Heart left ventricle (tissue), 16 donors: ENCODE data around the gene FAT1. TPM values are rescaled to one million over a fixed set of nuclear protein-coding genes. Genes with fewer than 3 reads are reported as not detected.

Experiments used
- ATAC-seq, 4 donors: fragments of 200-7000 bp; cut with Tn5 transposase; one replicate each; pipeline ENCODE4 v1.9.1; 2020 to 2022; ENCODE audit warnings: moderate library complexity in 4 of 4, mild to moderate bottlenecking in 3 of 4, moderate number of reproducible peaks in 1 of 4
- DNase-seq, 5 donors: peaks; one replicate each; pipeline ENCODE4 v3.0.0-alpha.2; 2020
- H3K27ac ChIP-seq, 12 donors: fragments of 200-600 bp; sonication (generic) in 4 of 12; one replicate each; pipeline versions ENCODE4 v1.5.0 to v1.8.0; 2016 to 2022; ENCODE audit warnings: mild to moderate bottlenecking in 2 of 12
- H3K27me3 ChIP-seq, 9 donors: fragments of 200-600 bp; sonication (generic) in 2 of 9; one replicate each; pipeline versions ENCODE4 v1.5.1 to v1.8.0; 2016 to 2022; ENCODE audit warnings: mild to moderate bottlenecking in 3 of 9
- H3K36me3 ChIP-seq, 9 donors: fragments of 200-600 bp; sonication (generic) in 2 of 9; one replicate each; pipeline versions ENCODE4 v1.5.0 to v1.8.0; 2018 to 2022; ENCODE audit warnings: mild to moderate bottlenecking in 2 of 9
- H3K4me1 ChIP-seq, 12 donors: fragments of 200-600 bp; sonication (generic) in 4 of 12; one replicate each; pipeline versions ENCODE4 v1.5.0 to v1.8.0; 2016 to 2022; ENCODE audit warnings: mild to moderate bottlenecking in 3 of 12
- H3K4me3 ChIP-seq, 12 donors: fragments of 200-600 bp; sonication (generic) in 4 of 12; one replicate each; pipeline versions ENCODE4 v1.5.0 to v1.8.0; 2017 to 2022; ENCODE audit warnings: mild to moderate bottlenecking in 9 of 12, moderate library complexity in 4 of 12
- H3K9me3 ChIP-seq, 12 donors: fragments of 200-600 bp; sonication (generic) in 4 of 12; one replicate each; pipeline versions ENCODE4 v1.5.0 to v1.8.0; 2016 to 2022; ENCODE audit warnings: mild to moderate bottlenecking in 1 of 12
- POLR2A ChIP-seq, 2 donors: fragments of 450-650 bp; IDR thresholded peaks; one replicate each; pipeline ENCODE4 v1.6.1; 2017; ENCODE audit warnings: antibody characterized with exemption in 2 of 2, mild to moderate bottlenecking in 2 of 2, moderate library complexity in 2 of 2
- WGBS, 4 donors: extraction: QIAGEN DNeasy Blood & Tissue Kit in 2 of 4; methylation state at CpG; one replicate each; pipeline versions ENCODE4 v1.1.5 to v1.1.7; 2013 to 2018; 5-methylcytosine and 5-hydroxymethylcytosine counted together
- intact Hi-C, 10 donors: fragments of 100-400 bp; cut with DNase I; formaldehyde crosslinking; loops; one replicate each; pipeline versions ENCODE4 v1.11.1 to v1.14.2; 2022
- polyA plus RNA-seq, 2 donors: library from polyadenylated mRNA; stranded (reverse); fragments of 200-250 nt; gene quantifications; one replicate each; pipeline ENCODE4 v1.2.3, GENCODE V29; 2013
- total RNA-seq, 9 donors: library from RNA; depleted of rRNA in 2 of 9; stranded (reverse); fragments of >200 nt in 2 of 9; fragmentation: NEBNext Ultra II Directional in 3 of 9; extraction: Animal tissue kit (Norgen Biotek cat#: 25700) in 3 of 9; gene quantifications; one replicate each; pipeline versions ENCODE4 v1.1.0 to v1.2.4, GENCODE V29; 2016 to 2023
- TF ChIP-seq, protein P1 (sequence below), 12 donors: fragments of 200-600 bp; sonication (generic) in 4 of 12; IDR thresholded peaks; one replicate each; pipeline versions ENCODE4 v1.5.0 to v1.8.0; 2018 to 2022; ENCODE audit warnings: antibody characterized with exemption in 12 of 12, mild to moderate bottlenecking in 5 of 12
- donor health status: ischemic (EF 13 %, LVEDD 7.1; RV severe dilation, severe dysfunction).
- donor health status: healthy with polysubstance abuse.
- donor health status: DM: no; HTN: yes; CAD: no.
- donor health status: DM: no; HTN: no; CAD: no.
- donor health status: ischemic (EF 25% LVEDD 6.9; RV normal size, moderate dysfunction).
- donor health status: ischemic (EF 25% LVEDD 5.7; RV mildly dilated, moderate dysfunction).
- donor health status: healthy.
- donor health status: DM: yes; HTN: yes; CAD: no.
- donor health status: ischemic (EF 35%, LVEDD 5.7; RV mildly dilated, moderate dysfunction).
- donor health status: nonischemic (EF 11% LVEDD 7.7; RV severe dilation, severe dysfunction).
- donor health status: DM: yes; HTN: yes; CAD: no.
- donor health status: PGD.
- donor health status: ischemic (EF 29% LVEDD 5.4; RV normal size, mild dysfunction).
- donor health status: nonischemic (EF 23%, LVEDD 6.1; RV moderate dilation, normal function).

FAT1 gene
- total and polyA plus RNA-seq, 11 donors, result 15.2 to 151 (median 65.9) TPM

DNA sequence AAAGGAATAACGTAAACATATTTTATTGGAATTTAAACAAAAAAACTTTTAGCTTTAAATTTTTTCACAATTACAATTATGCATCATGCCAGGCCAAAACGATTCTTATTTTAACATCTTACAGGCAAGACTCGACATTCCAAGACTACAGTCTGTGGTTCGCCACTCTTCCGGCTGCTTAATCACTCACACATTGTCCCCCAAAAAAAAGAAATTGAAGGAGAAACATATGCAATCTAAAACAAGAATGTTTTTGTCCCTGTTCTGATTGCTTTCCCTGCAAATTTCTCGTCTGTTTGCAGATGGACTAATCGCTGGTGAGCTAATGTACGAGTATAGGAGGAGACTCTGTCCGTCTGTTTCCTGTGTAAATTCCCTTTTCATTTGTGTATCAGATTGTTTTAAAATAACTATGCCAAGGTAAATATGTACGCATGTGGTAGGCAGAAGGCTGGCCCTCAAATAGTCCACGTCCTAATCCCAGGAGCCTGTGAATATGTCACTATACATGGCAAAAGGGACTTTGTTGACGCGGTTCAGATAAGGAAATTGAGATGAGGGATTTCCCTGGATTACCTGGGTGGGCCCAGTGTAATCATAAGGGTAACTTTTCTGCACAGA, 130.6 kb downstream of the FAT1 start:
- intact Hi-C loops, result no loop called here
- no peak for TF ChIP-seq POLR2A (IDR thresholded peaks at IDR 0.05)
- TF ChIP-seq, protein P1, sequence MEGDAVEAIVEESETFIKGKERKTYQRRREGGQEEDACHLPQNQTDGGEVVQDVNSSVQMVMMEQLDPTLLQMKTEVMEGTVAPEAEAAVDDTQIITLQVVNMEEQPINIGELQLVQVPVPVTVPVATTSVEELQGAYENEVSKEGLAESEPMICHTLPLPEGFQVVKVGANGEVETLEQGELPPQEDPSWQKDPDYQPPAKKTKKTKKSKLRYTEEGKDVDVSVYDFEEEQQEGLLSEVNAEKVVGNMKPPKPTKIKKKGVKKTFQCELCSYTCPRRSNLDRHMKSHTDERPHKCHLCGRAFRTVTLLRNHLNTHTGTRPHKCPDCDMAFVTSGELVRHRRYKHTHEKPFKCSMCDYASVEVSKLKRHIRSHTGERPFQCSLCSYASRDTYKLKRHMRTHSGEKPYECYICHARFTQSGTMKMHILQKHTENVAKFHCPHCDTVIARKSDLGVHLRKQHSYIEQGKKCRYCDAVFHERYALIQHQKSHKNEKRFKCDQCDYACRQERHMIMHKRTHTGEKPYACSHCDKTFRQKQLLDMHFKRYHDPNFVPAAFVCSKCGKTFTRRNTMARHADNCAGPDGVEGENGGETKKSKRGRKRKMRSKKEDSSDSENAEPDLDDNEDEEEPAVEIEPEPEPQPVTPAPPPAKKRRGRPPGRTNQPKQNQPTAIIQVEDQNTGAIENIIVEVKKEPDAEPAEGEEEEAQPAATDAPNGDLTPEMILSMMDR (IDR thresholded peaks at IDR 0.05), result no peak
- Histone ChIP-seq H3K4me1 (no peaks in the 10 kb centered on the region), H3K9me3 (no peaks in the 10 kb centered on the region), H3K36me3 (peaks cover 0 to 91% (median 42%) of the 10 kb centered on the region in 9 donors), H3K27me3 (no peaks in the 10 kb centered on the region), H3K27ac (no peak overlapping the region), H3K4me3 (no peak overlapping the region)
- whole genome bisulfite sequencing, 4 donors, result 75 to 84% (median 83%) methylated on average over 13 of the region's 13 CpGs
- ATAC-seq, result no peak
- DNase-seq, result no peak

DNA sequence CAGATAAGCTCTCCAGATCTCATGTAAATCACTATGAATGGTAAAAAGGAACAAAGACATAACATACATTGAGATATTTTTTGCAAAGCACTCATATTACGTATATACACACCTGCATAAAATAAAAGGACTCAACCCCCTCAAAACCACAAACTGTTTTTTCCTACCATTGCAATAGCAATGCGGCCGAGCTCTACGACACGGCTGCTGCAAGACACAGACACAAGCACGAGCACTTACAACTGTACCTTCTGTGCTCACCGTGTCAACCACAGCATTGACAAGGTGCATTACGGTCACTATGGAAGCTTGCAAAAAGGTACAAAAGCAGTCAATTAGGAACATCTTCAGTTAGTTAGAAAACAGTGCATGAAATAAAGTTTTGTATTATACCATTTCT, 131.2 kb downstream of the FAT1 start:
- intact Hi-C loops, result no loop called here
- H3K27ac ChIP-seq, result no peak overlapping the region
- H3K27me3 ChIP-seq, result no peaks in the 10 kb centered on the region
- H3K9me3 ChIP-seq, result no peaks in the 10 kb centered on the region
- WGBS, 4 donors, result 89 to 94% (median 93%) methylated on average over 8 of the region's 8 CpGs
- no peak overlapping the region for H3K4me3 ChIP-seq
- DNase-seq (no peak), ATAC-seq (no peak)
- H3K36me3 ChIP-seq, result peaks cover 0 to 90% (median 42%) of the 10 kb centered on the region in 9 donors
- H3K4me1 ChIP-seq, result no peaks in the 10 kb centered on the region
- TF ChIP-seq, protein P1 (IDR thresholded peaks at IDR 0.05), result no peak
- TF ChIP-seq POLR2A (IDR thresholded peaks at IDR 0.05), result no peak

DNA sequence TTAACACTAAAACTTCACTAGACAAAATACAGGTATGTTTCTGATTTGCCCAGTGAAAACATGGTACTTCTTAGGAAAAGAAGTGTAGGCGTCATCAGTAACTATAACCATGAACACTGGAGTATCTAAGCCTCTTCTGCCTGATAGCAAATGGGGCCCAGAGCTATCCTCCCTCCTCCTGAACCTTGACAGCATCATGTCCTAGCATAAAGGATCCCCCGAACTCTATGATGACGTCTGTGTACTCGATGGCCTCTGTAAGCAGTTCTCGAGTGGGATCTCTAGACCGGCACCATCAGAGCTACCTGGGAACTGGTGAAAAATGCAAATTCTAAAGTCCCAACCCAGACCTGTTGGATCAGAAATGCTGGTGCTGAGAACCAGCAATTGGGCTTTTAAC, 132.0 kb downstream of the FAT1 start:
- no peak overlapping the region for H3K4me3 ChIP-seq
- peaks cover 0 to 3% (median 0%) of the 10 kb centered on the region in 12 donors for H3K4me1 ChIP-seq
- WGBS, 4 donors, result 83 to 96% (median 88%) methylated on average over 6 of the region's 6 CpGs
- H3K36me3 ChIP-seq, result peaks cover 0 to 83% (median 39%) of the 10 kb centered on the region in 9 donors
- ATAC-seq (no peak), DNase-seq (no peak)
- intact Hi-C loops, result no loop called here
- TF ChIP-seq POLR2A (IDR thresholded peaks at IDR 0.05), result no peak
- TF ChIP-seq, protein P1 (IDR thresholded peaks at IDR 0.05), result no peak
- H3K9me3 ChIP-seq, result no peaks in the 10 kb centered on the region
- H3K27ac ChIP-seq, result no peak overlapping the region
- H3K27me3 ChIP-seq, result no peaks in the 10 kb centered on the region

DNA sequence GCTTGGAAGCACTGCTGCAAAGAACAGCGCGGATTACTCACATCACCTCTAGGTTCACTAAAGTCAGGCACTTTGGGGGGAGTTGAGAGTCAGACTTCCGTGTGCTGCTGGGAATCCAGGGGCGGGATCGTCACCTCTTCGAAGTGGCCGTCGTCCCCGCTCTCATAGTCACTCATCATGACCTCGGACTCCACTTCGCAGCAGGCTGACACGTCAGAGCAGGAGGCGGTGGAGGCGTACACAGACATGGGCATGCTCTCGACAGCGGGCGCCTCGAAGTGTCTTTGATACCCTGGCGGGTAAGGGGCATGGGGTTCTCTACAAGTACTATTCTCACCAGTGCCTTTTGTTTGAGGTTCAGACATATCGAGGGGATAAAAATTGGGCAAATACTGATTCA, 135.2 kb downstream of the FAT1 start:
- H3K36me3 ChIP-seq, result peaks cover 0 to 51% (median 25%) of the 10 kb centered on the region in 9 donors
- peaks cover 0 to 16% (median 0%) of the 10 kb centered on the region in 12 donors for H3K4me1 ChIP-seq
- DNase-seq (no peak), ATAC-seq (no peak)
- TF ChIP-seq, protein P1 (IDR thresholded peaks at IDR 0.05), result no peak
- TF ChIP-seq POLR2A (IDR thresholded peaks at IDR 0.05), result no peak
- no peaks in the 10 kb centered on the region for H3K27me3 ChIP-seq
- intact Hi-C loops, result loop anchor here in 7 of 10 donors (5.0 to 10.0 kb wide), 6 partner anchors 104 to 524 kb away; partner anchors contain the start of gene TLR3 (in 3 of the 7)
- H3K9me3 ChIP-seq, result no peaks in the 10 kb centered on the region
- no peak overlapping the region for H3K4me3 ChIP-seq
- no peak overlapping the region for H3K27ac ChIP-seq
- WGBS, 4 donors, result 92 to 95% (median 93%) methylated on average over 18 to 20 of the region's 20 CpGs
